Raji (cell line): ENCODE results near the gene AHRR.

Source experiments
- POLR2A ChIP-seq: IDR thresholded peaks from 2 replicates; pipeline ENCODE4 v1.6.1; 2011; ENCODE audit warnings: low read depth, low read length, control low read depth; ENCODE audit not compliant: insufficient read depth

The AHRR gene

GRCh38 chr5:444226-444625, 122.7 kb downstream of the AHRR start:
- no peak for TF ChIP-seq POLR2A

- TF ChIP-seq POLR2A: no peak
These were observed 124.1 kb downstream of the AHRR start for GRCh38 chr5:445591-445990.

- TF ChIP-seq POLR2A: no peak
These were observed 124.8 kb downstream of the AHRR start for GRCh38 chr5:446066-446882.

GRCh38 chr5:446883-447263, 125.4 kb downstream of the AHRR start:
- no peak for TF ChIP-seq POLR2A

- no peak for TF ChIP-seq POLR2A
These were observed 126.0 kb downstream of the AHRR start for GRCh38 chr5:447501-447900.

GRCh38 chr5:448061-448765, 126.7 kb downstream of the AHRR start:
- no peak for TF ChIP-seq POLR2A

- no peak for TF ChIP-seq POLR2A
These were observed 127.2 kb downstream of the AHRR start for GRCh38 chr5:448766-449090.

- TF ChIP-seq POLR2A: no peak
These were observed 127.6 kb downstream of the AHRR start for GRCh38 chr5:449151-449550.

GRCh38 chr5:451587-452458, 130.3 kb downstream of the AHRR start:
- TF ChIP-seq POLR2A: no peak

GRCh38 chr5:452978-453710, 131.6 kb downstream of the AHRR start:
- no peak for TF ChIP-seq POLR2A

- no peak for TF ChIP-seq POLR2A
These were observed 132.4 kb downstream of the AHRR start for GRCh38 chr5:453725-454481.

- no peak for TF ChIP-seq POLR2A
These were observed 133.4 kb downstream of the AHRR start for GRCh38 chr5:454936-455335.

- TF ChIP-seq POLR2A: no peak
These were observed 134.3 kb downstream of the AHRR start for GRCh38 chr5:455806-456205.
